K562 (cell line): ENCODE data around the gene COQ9. TPM values are rescaled to one million over a fixed set of nuclear protein-coding genes. Genes with fewer than 3 reads are reported as not detected.
A peak's percentile ranks its signal among the peaks of the same experiment; 100 is the strongest.

ENCODE experiments used
- ATAC-seq: fragments of 200-7000 bp; cut with Tn5 transposase; 3 replicates; pipeline ENCODE4 v1.9.1; 2020; ENCODE audit warnings: moderate library complexity
- BruUV-seq: library from RNA; stranded (reverse); fragments of 400-500 nt; replicated peaks from 2 replicates; lab custom pipeline; 2021; lab: Mats Ljungman, UMichigan
- CTCF ChIA-PET: fragments of 300-600 bp; formaldehyde crosslinking; extraction: SDS; loops from one replicate; lab custom pipeline; 2021; ENCODE audit warnings: low intra/inter-chr PET ratio; lab: Yijun Ruan, JAX
- POLR2A ChIA-PET: fragments of 300-600, 350-650 bp; sonication (Branson Sonifier 250); formaldehyde crosslinking; extraction: SDS; loops from one replicate; lab custom pipeline; 2021; ENCODE audit warnings: antibody characterized with exemption, inconsistent platforms; lab: Yijun Ruan, JAX
- DNase-seq, 4 experiments: peaks; one replicate each; pipeline versions ENCODE4 v3.0.0 to v3.0.0-alpha.2; 2011 to 2018; ENCODE audit warnings: low spot score in 3 of 4, mixed read lengths in 3 of 4; ENCODE audit errors: extremely low read depth in 1 of 4
- FAIRE-seq: peaks from 2 replicates; lab custom pipeline; 2011; peaks lifted over from hg19 to GRCh38; lab: Jason Lieb, UNC
- H2AFZ ChIP-seq: 2 replicates; pipeline ENCODE4 v1.6.0; 2011; ENCODE audit warnings: low read depth, low read length, control low read depth, inconsistent platforms
- H3K27ac ChIP-seq: fragments of 200-600 bp; 3 replicates; pipeline ENCODE4 v1.8.0; 2011; ENCODE audit warnings: low read depth, mild to moderate bottlenecking, control low read depth, inconsistent platforms, low read length, moderate library complexity, mixed read lengths; ENCODE audit errors: extremely low read depth
- H3K27me3 ChIP-seq, 2 experiments: fragments of 300-600 bp in 1 of 2; 2 replicates in 1 of 2; 3 replicates in 1 of 2; pipeline versions ENCODE4 v1.6.0 to v1.8.0; 2011; ENCODE audit warnings: inconsistent platforms in 2 of 2, low read length in 2 of 2, mild to moderate bottlenecking in 1 of 2, mixed read lengths in 1 of 2, moderate library complexity in 1 of 2; ENCODE audit not compliant: control insufficient read depth in 2 of 2, insufficient read depth in 2 of 2
- H3K36me3 ChIP-seq: fragments of 300-600 bp; 3 replicates; pipeline ENCODE4 v1.8.0; 2011; ENCODE audit warnings: mild to moderate bottlenecking, low read length, inconsistent platforms; ENCODE audit not compliant: control insufficient read depth, insufficient read depth
- H3K4me1 ChIP-seq, 2 experiments: fragments of 200-600 bp in 1 of 2; replicated peaks in 1 of 2; 2 replicates in 1 of 2; 3 replicates in 1 of 2; pipeline versions ENCODE4 v1.5.1 to v1.8.0; 2011; ENCODE audit warnings: inconsistent platforms in 2 of 2, low read length in 2 of 2, mild to moderate bottlenecking in 1 of 2, mixed read lengths in 1 of 2, moderate library complexity in 1 of 2; ENCODE audit not compliant: control insufficient read depth in 2 of 2, insufficient read depth in 2 of 2
- H3K4me2 ChIP-seq: 2 replicates; pipeline ENCODE4 v1.6.1; 2011; ENCODE audit warnings: low read length, control low read depth, inconsistent platforms, mixed read lengths; ENCODE audit not compliant: insufficient read depth
- H3K4me3 ChIP-seq: fragments of 200-600 bp; sonication (generic), shearing (Covaris generic); 2 replicates; pipeline ENCODE4 v1.5.1; 2016; ENCODE audit warnings: control low read depth, inconsistent platforms
- H3K79me2 ChIP-seq: fragments of 200-600 bp; 3 replicates; pipeline ENCODE4 v1.8.0; 2011; ENCODE audit warnings: low read length, inconsistent platforms; ENCODE audit not compliant: control insufficient read depth, insufficient read depth
- H3K9ac ChIP-seq, 2 experiments: 2 replicates each; pipeline versions ENCODE4 v1.6.0 to v1.6.1; 2011; ENCODE audit warnings: low read depth in 2 of 2, low read length in 2 of 2, control low read depth in 1 of 2, inconsistent platforms in 1 of 2, mild to moderate bottlenecking in 1 of 2, mixed read lengths in 1 of 2; ENCODE audit not compliant: insufficient read depth in 1 of 2
- H3K9me1 ChIP-seq: one replicate; pipeline ENCODE4 v1.6.0; 2011; ENCODE audit warnings: inconsistent platforms, mild to moderate bottlenecking, low read length, moderate library complexity; ENCODE audit not compliant: control insufficient read depth, insufficient read depth
- H3K9me3 ChIP-seq: replicated peaks from 2 replicates; pipeline ENCODE4 v1.5.1; 2011; ENCODE audit warnings: low read depth, low read length, inconsistent platforms; ENCODE audit not compliant: control insufficient read depth, insufficient read depth
- H4K20me1 ChIP-seq: replicated peaks from 2 replicates; pipeline ENCODE4 v1.6.1; 2011; ENCODE audit warnings: low read length, inconsistent platforms, mixed read lengths; ENCODE audit not compliant: control insufficient read depth, insufficient read depth
- GATA2 ChIP-seq: sonication (generic); formaldehyde crosslinking; IDR thresholded peaks from 2 replicates; pipeline ENCODE4 v1.4.0; 2020; ENCODE audit warnings: mild to moderate bottlenecking, missing genetic modification reagents
- GTF2F1 ChIP-seq: IDR thresholded peaks from 2 replicates; pipeline ENCODE4 v1.6.1; 2011; ENCODE audit warnings: low read depth, low read length, improper control_type of control experiment
- MEF2A ChIP-seq: IDR thresholded peaks from 2 replicates; pipeline ENCODE4 v1.6.1; 2011; ENCODE audit warnings: low read depth, mild to moderate bottlenecking, low read length, moderate library complexity; ENCODE audit not compliant: control insufficient read depth
- RBM25 ChIP-seq: fragments of 200-400 bp; formaldehyde crosslinking; IDR thresholded peaks from 2 replicates; pipeline ENCODE4 v1.6.1; 2018; ENCODE audit warnings: low read length, low read depth, moderate library complexity; ENCODE audit not compliant: severe bottlenecking
- VEZF1 ChIP-seq: fragments of 200-800 bp; sonication (Bioruptor generic); IDR thresholded peaks from 2 replicates; pipeline ENCODE4 v1.6.1; 2017; ENCODE audit warnings: missing genetic modification characterization, missing compliant biosample characterization
- ZHX1 ChIP-seq: fragments of 150-350 bp; conservative IDR thresholded peaks from 2 replicates; pipeline ENCODE4 v1.6.1; 2014; ENCODE audit warnings: low read length
- ZNF695 ChIP-seq: fragments of 450-650 bp; formaldehyde crosslinking; IDR thresholded peaks from 2 replicates; pipeline ENCODE4 v1.4.0; 2020; ENCODE audit warnings: mild to moderate bottlenecking, moderate library complexity
- ZNF696 ChIP-seq: fragments of 250-450 bp; sonication (Bioruptor Pico); conservative IDR thresholded peaks from 2 replicates; pipeline ENCODE4 v1.4.0; 2020; ENCODE audit warnings: mild to moderate bottlenecking, moderate library complexity
- ZNF780A ChIP-seq: fragments of 250-450 bp; sonication (Bioruptor Pico); IDR thresholded peaks from 2 replicates; pipeline ENCODE4 v1.5.0; 2021; ENCODE audit warnings: mild to moderate bottlenecking
- WGBS: fragments of 100-300 bp; shearing (Covaris generic); methylation state at CpG from one replicate; pipeline ENCODE4 v1.1.6; 2016; ENCODE audit warnings: low coverage, mixed read lengths; ENCODE audit not compliant: insufficient coverage; ENCODE audit errors: missing lambda C conversion rate; 5-methylcytosine and 5-hydroxymethylcytosine counted together
- in situ Hi-C: fragments of 300-500 bp; cut with MboI; formaldehyde crosslinking; loops from 4 replicates; pipeline ENCODE4 v1.15.0; 2018; ENCODE audit warnings: inconsistent platforms, mixed read lengths
- intact Hi-C: fragments of 100-400 bp; cut with micrococcal nuclease; formaldehyde crosslinking; loops from 2 replicates; pipeline ENCODE4 v1.14.2; 2022
- polyA plus RNA-seq, 8 experiments: library from polyadenylated mRNA; depleted of rRNA in 4 of 8; stranded (reverse) in 5 of 8; unstranded in 3 of 8; fragments of >200 nt; fragmentation: Nextera tagmentation in 2 of 8; fragmentation: Illumina TruSeq in 1 of 8; extraction: Ambion mirVana in 2 of 8; extraction: Trizol in 1 of 8; gene quantifications; 2 replicates each; pipeline versions ENCODE4 v1.2.1 to v1.2.3, GENCODE V29; 2011 to 2014; ENCODE audit warnings: inconsistent platforms in 1 of 8, missing spikeins in 1 of 8
- total RNA-seq, 7 experiments: library from RNA; depleted of rRNA in 6 of 7; stranded (reverse); fragments of >200 nt in 6 of 7; fragmentation: Illumina TruSeq in 2 of 7; extraction: Trizol in 2 of 7; gene quantifications; 2 replicates each; pipeline versions ENCODE4 v1.2.1 to v1.2.3, GENCODE V29; 2011 to 2021; ENCODE audit warnings: low replicate concordance in 1 of 7
- TF ChIP-seq, protein P1 (sequence below), 3 experiments: fragments of 200-800 bp in 1 of 3; sonication (Bioruptor generic) in 1 of 3; sonication (generic) in 1 of 3; formaldehyde crosslinking in 1 of 3; IDR thresholded peaks; 2 replicates each; pipeline versions ENCODE4 v1.6.1 to v1.8.0; 2016 to 2022; ENCODE audit warnings: mild to moderate bottlenecking in 2 of 3, missing compliant biosample characterization in 2 of 3, missing genetic modification characterization in 2 of 3, missing genetic modification reagents in 1 of 3
- TF ChIP-seq, protein P2 (sequence below): fragments of 250-450 bp; sonication (Bioruptor Pico); IDR thresholded peaks from 2 replicates; pipeline ENCODE4 v1.5.1; 2021; ENCODE audit warnings: mild to moderate bottlenecking
- TF ChIP-seq, protein P3 (sequence below): fragments of 250-450 bp; sonication (Bioruptor Pico); IDR thresholded peaks from 2 replicates; pipeline ENCODE4 v1.5.0; 2021

Gene COQ9
- total and polyA plus RNA-seq, 9 of the 15 experiments (the other 6 are each of a cell fraction or from before 2014, with no cell fraction given): 35.0 to 139 (median 71.4) TPM

GRCh38 chr16:57462978-57463362, 15.7 kb downstream of the COQ9 start (continued):
- TF ChIP-seq, protein P1, sequence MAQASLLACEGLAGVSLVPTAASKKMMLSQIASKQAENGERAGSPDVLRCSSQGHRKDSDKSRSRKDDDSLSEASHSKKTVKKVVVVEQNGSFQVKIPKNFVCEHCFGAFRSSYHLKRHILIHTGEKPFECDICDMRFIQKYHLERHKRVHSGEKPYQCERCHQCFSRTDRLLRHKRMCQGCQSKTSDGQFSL (CRISPR knock-in tag; IDR thresholded peaks at IDR 0.05): no peak
- TF ChIP-seq, protein P1 (tag; IDR thresholded peaks at IDR 0.05): 0 out of 4 replicates have a peak, but pooled peaks of 1 of the 2 experiments have one; percentile 33
- TF ChIP-seq RBM25 (no peak), VEZF1 (CRISPR knock-in tag) (peak; percentile 20; the same call in 1 of the 2 replicates)

- no peak overlapping the region for H3K4me3 ChIP-seq
- 100% methylated on average over 2 of the region's 2 CpGs for WGBS
- no peaks in the 10 kb centered on the region for H4K20me1 ChIP-seq
- TF ChIP-seq, protein P2, sequence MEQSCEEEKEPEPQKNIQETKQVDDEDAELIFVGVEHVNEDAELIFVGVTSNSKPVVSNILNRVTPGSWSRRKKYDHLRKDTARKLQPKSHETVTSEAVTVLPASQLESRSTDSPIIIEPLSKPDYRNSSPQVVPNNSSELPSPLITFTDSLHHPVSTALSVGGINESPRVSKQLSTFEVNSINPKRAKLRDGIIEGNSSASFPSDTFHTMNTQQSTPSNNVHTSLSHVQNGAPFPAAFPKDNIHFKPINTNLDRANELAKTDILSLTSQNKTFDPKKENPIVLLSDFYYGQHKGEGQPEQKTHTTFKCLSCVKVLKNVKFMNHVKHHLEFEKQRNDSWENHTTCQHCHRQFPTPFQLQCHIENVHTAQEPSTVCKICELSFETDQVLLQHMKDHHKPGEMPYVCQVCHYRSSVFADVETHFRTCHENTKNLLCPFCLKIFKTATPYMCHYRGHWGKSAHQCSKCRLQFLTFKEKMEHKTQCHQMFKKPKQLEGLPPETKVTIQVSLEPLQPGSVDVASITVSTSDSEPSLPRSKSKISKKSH (CRISPR knock-in tag): no peak
- TF ChIP-seq ZHX1 (no peak), ZNF780A (CRISPR knock-in tag) (no peak), GTF2F1 (no peak), MEF2A (no peak), ZNF696 (CRISPR knock-in tag) (no peak), GATA2 (CRISPR knock-in tag) (no peak), ZNF695 (CRISPR knock-in tag) (no peak)
- TF ChIP-seq, protein P3, sequence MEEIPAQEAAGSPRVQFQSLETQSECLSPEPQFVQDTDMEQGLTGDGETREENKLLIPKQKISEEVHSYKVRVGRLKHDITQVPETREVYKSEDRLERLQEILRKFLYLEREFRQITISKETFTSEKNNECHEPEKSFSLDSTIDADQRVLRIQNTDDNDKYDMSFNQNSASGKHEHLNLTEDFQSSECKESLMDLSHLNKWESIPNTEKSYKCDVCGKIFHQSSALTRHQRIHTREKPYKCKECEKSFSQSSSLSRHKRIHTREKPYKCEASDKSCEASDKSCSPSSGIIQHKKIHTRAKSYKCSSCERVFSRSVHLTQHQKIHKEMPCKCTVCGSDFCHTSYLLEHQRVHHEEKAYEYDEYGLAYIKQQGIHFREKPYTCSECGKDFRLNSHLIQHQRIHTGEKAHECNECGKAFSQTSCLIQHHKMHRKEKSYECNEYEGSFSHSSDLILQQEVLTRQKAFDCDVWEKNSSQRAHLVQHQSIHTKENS (CRISPR knock-in tag): no peak
- no peaks in the 10 kb centered on the region for H3K9me1 ChIP-seq
- ChIA-PET POLR2A (interaction anchor here (0.7 to 0.9 kb wide), 4 partner anchors 10 to 53 kb away, joined by 3 to 4 read pairs (median 3); partner anchors contain the start of genes CIAPIN1 and COQ9), CTCF (no interaction called here)
- H3K9me3 ChIP-seq: no peaks in the 10 kb centered on the region
- DNase-seq: no peak
- no peak overlapping the region for H3K4me2 ChIP-seq
- ATAC-seq: no peak
- no peak overlapping the region for H3K27ac ChIP-seq
- H2AFZ ChIP-seq: no peak overlapping the region
- FAIRE-seq: no peak
- H3K4me1 ChIP-seq: peaks cover 3 to 4% of the 10 kb centered on the region in 2 experiments; a peak in 3 of 5 replicates
- H3K27me3 ChIP-seq: no peaks in the 10 kb centered on the region
- H3K9ac ChIP-seq: no peak overlapping the region
- BruUV-seq: no TSS peak
- peaks cover 82% of the 10 kb centered on the region; the same call in 2 of the 3 replicates for H3K36me3 ChIP-seq
- H3K79me2 ChIP-seq: peaks cover 28% of the 10 kb centered on the region
- in situ Hi-C loops: no loop called here
- intact Hi-C loops: no loop called here
These were observed 17.2 kb downstream of the COQ9 start for GRCh38 chr16:57464523-57464922.
